Activated CD8-positive, alpha-beta T cell treated with anti-CD3 and anti-CD28 coated beads, Interleukin-2, amount 10 ng/mL, durations not matched to agents 7 days and 5 days (primary cell): Measurements from ENCODE around the gene CCDC40. TPM values are rescaled to one million over a fixed set of nuclear protein-coding genes. Genes with fewer than 3 reads are reported as not detected.

Source experiments
- ATAC-seq: fragments of 150-1000 bp; cut with Tn5 transposase; one replicate; pipeline ENCODE4 v1.10.0; 2021; ENCODE audit warnings: moderate library complexity
- CTCF ChIA-PET: fragments of 350-600 bp; sonication (Branson Sonifier 250); formaldehyde crosslinking; loops from one replicate; lab custom pipeline; 2021; ENCODE audit warnings: antibody characterized with exemption; lab: Charles Lee
- POLR2A ChIA-PET: fragments of 350-600 bp; sonication (Branson Sonifier 250); formaldehyde crosslinking; loops from one replicate; lab custom pipeline; 2021; ENCODE audit warnings: antibody characterized with exemption; lab: Charles Lee
- DNase-seq: peaks from one replicate; pipeline ENCODE4 v3.0.0-alpha.2; 2020
- H3K27ac Mint-ChIP-seq: one replicate; pipeline ENCODE4 v1.8.0; 2021; ENCODE audit warnings: mild to moderate bottlenecking, mixed read lengths
- H3K27me3 Mint-ChIP-seq: one replicate; pipeline ENCODE4 v1.8.0; 2021; ENCODE audit warnings: low read depth, mixed read lengths
- H3K36me3 Mint-ChIP-seq: one replicate; pipeline ENCODE4 v1.8.0; 2021; ENCODE audit warnings: low read depth, mixed read lengths
- H3K4me1 Mint-ChIP-seq: one replicate; pipeline ENCODE4 v1.8.0; 2021; ENCODE audit warnings: low read depth, mixed read lengths
- H3K4me3 Mint-ChIP-seq: one replicate; pipeline ENCODE4 v1.8.0; 2021; ENCODE audit warnings: mild to moderate bottlenecking, mixed read lengths
- H3K9me3 Mint-ChIP-seq: one replicate; pipeline ENCODE4 v1.8.0; 2022; ENCODE audit warnings: mixed read lengths; ENCODE audit not compliant: insufficient read depth
- total RNA-seq, 2 experiments: library from RNA; stranded (reverse); gene quantifications; one replicate each; pipeline ENCODE4 v1.2.3, GENCODE V29; 2021

CCDC40 gene
- total RNA-seq, 2 experiments from 2014 or later: not detected

GRCh38 chr17:80101011-80101945, 64.8 kb downstream of the CCDC40 start, which contains the start of gene GAA:
Gene GAA, plus strand, starts transcription at chr17:80101581. Its CDS starts 3,006 bp downstream, at chr17:80104587.
- no peaks in the 10 kb centered on the region for H3K36me3 Mint-ChIP-seq
- POLR2A ChIA-PET: interaction anchor here (0.6 to 2.1 kb wide), 8 partner anchors 45 to 179 kb away, joined by 3 to 11 read pairs (median 3); partner anchors contain the start of genes RNF213 and SGSH
- H3K4me3 Mint-ChIP-seq: peak within 1 kb of the TSS; percentile 89
- H3K27me3 Mint-ChIP-seq: peaks cover 6% of the 10 kb centered on the region
- CTCF ChIA-PET: interaction anchor here (0.6 to 3.4 kb wide), 50 partner anchors 8 to 681 kb away, joined by 3 to 51 read pairs (median 5); no protein-coding TSS in a partner anchor
- ATAC-seq (peak; percentile 90), DNase-seq (peak; percentile 89)
- peak within 1 kb of the TSS; percentile 86 for H3K27ac Mint-ChIP-seq
- H3K4me1 Mint-ChIP-seq: peaks cover 26% of the 10 kb centered on the region
- no peaks in the 10 kb centered on the region for H3K9me3 Mint-ChIP-seq

GRCh38 chr17:80101946-80102663, 65.7 kb downstream of the CCDC40 start:
- H3K36me3 Mint-ChIP-seq: no peaks in the 10 kb centered on the region
- peak overlapping the region; percentile 89 for H3K4me3 Mint-ChIP-seq
- no peaks in the 10 kb centered on the region for H3K9me3 Mint-ChIP-seq
- peak overlapping the region; percentile 86 for H3K27ac Mint-ChIP-seq
- peaks cover 6% of the 10 kb centered on the region for H3K27me3 Mint-ChIP-seq
- CTCF ChIA-PET: interaction anchor here (0.6 to 3.4 kb wide), 49 partner anchors 7 to 681 kb away, joined by 3 to 51 read pairs (median 5); no protein-coding TSS in a partner anchor
- DNase-seq (peak; percentile 32), ATAC-seq (peak; percentile 32)
- H3K4me1 Mint-ChIP-seq: peaks cover 26% of the 10 kb centered on the region
- POLR2A ChIA-PET: interaction anchor here (0.8 to 2.1 kb wide), 5 partner anchors 44 to 178 kb away, joined by 3 to 11 read pairs (median 3); partner anchors contain the start of gene SGSH

GRCh38 chr17:80102664-80103448, 66.4 kb downstream of the CCDC40 start:
- peak overlapping the region; percentile 31 for H3K27ac Mint-ChIP-seq
- DNase-seq (no peak), ATAC-seq (no peak)
- no peaks in the 10 kb centered on the region for H3K36me3 Mint-ChIP-seq
- ChIA-PET CTCF (interaction anchor here (1.4 kb wide), 1 partner anchor 63 kb away, joined by 5 read pairs; no protein-coding TSS in a partner anchor), POLR2A (no interaction called here)
- no peaks in the 10 kb centered on the region for H3K9me3 Mint-ChIP-seq
- peak overlapping the region; percentile 89 for H3K4me3 Mint-ChIP-seq
- peaks cover 6% of the 10 kb centered on the region for H3K27me3 Mint-ChIP-seq
- H3K4me1 Mint-ChIP-seq: peaks cover 26% of the 10 kb centered on the region

DNA sequence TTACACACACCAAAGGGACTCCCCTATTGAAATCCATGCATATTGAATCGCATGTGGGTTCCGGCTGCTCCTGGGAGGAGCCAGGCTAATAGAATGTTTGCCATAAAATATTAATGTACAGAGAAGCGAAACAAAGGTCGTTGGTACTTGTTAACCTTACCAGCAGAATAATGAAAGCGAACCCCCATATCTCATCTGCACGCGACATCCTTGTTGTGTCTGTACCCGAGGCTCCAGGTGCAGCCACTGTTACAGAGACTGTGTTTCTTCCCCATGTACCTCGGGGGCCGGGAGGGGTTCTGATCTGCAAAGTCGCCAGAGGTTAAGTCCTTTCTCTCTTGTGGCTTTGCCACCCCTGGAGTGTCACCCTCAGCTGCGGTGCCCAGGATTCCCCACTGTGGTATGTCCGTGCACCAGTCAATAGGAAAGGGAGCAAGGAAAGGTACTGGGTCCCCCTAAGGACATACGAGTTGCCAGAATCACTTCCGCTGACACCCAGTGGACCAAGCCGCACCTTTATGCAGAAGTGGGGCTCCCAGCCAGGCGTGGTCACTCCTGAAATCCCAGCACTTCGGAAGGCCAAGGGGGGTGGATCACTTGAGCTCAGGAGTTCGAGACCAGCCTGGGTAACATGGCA, 67.1 kb downstream of the CCDC40 start:
- Mint-ChIP-seq H3K4me3 (peak overlapping the region; percentile 34), H3K9me3 (no peaks in the 10 kb centered on the region), H3K27ac (no peak overlapping the region), H3K27me3 (peaks cover 6% of the 10 kb centered on the region), H3K36me3 (no peaks in the 10 kb centered on the region), H3K4me1 (peaks cover 26% of the 10 kb centered on the region)
- no peak for DNase-seq
- ChIA-PET POLR2A (interaction anchor here (0.6 kb wide), 1 partner anchor 184 kb away, joined by 3 read pairs; no protein-coding TSS in a partner anchor), CTCF (no interaction called here)
- ATAC-seq: no peak

DNA sequence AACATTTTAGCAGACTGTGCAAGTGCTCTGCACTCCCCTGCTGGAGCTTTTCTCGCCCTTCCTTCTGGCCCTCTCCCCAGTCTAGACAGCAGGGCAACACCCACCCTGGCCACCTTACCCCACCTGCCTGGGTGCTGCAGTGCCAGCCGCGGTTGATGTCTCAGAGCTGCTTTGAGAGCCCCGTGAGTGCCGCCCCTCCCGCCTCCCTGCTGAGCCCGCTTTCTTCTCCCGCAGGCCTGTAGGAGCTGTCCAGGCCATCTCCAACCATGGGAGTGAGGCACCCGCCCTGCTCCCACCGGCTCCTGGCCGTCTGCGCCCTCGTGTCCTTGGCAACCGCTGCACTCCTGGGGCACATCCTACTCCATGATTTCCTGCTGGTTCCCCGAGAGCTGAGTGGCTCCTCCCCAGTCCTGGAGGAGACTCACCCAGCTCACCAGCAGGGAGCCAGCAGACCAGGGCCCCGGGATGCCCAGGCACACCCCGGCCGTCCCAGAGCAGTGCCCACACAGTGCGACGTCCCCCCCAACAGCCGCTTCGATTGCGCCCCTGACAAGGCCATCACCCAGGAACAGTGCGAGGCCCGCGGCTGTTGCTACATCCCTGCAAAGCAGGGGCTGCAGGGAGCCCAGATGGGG, 68.0 kb downstream of the CCDC40 start:
- ChIA-PET CTCF (no interaction called here), POLR2A (interaction anchor here (0.6 kb wide), 1 partner anchor 185 kb away, joined by 3 read pairs; no protein-coding TSS in a partner anchor)
- peaks cover 6% of the 10 kb centered on the region for H3K27me3 Mint-ChIP-seq
- no peak overlapping the region for H3K27ac Mint-ChIP-seq
- ATAC-seq (no peak), DNase-seq (no peak)
- H3K9me3 Mint-ChIP-seq: no peaks in the 10 kb centered on the region
- H3K4me1 Mint-ChIP-seq: peaks cover 25% of the 10 kb centered on the region
- no peaks in the 10 kb centered on the region for H3K36me3 Mint-ChIP-seq
- H3K4me3 Mint-ChIP-seq: no peak overlapping the region

DNA sequence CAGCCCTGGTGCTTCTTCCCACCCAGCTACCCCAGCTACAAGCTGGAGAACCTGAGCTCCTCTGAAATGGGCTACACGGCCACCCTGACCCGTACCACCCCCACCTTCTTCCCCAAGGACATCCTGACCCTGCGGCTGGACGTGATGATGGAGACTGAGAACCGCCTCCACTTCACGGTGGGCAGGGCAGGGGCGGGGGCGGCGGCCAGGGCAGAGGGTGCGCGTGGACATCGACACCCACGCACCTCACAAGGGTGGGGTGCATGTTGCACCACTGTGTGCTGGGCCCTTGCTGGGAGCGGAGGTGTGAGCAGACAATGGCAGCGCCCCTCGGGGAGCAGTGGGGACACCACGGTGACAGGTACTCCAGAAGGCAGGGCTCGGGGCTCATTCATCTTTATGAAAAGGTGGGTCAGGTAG, 68.5 kb downstream of the CCDC40 start:
- Mint-ChIP-seq H3K4me3 (no peak overlapping the region), H3K4me1 (peaks cover 20% of the 10 kb centered on the region), H3K27ac (no peak overlapping the region), H3K27me3 (peaks cover 4% of the 10 kb centered on the region), H3K36me3 (no peaks in the 10 kb centered on the region), H3K9me3 (no peaks in the 10 kb centered on the region)
- DNase-seq (no peak), ATAC-seq (no peak)
- CTCF ChIA-PET: no interaction called here
- POLR2A ChIA-PET: no interaction called here

GRCh38 chr17:80105762-80106161, 69.3 kb downstream of the CCDC40 start:
- ATAC-seq (no peak), DNase-seq (no peak)
- Mint-ChIP-seq H3K36me3 (no peaks in the 10 kb centered on the region), H3K4me1 (peaks cover 12% of the 10 kb centered on the region), H3K4me3 (no peak overlapping the region), H3K9me3 (no peaks in the 10 kb centered on the region), H3K27ac (no peak overlapping the region), H3K27me3 (no peaks in the 10 kb centered on the region)
- ChIA-PET CTCF (no interaction called here), POLR2A (no interaction called here)

DNA sequence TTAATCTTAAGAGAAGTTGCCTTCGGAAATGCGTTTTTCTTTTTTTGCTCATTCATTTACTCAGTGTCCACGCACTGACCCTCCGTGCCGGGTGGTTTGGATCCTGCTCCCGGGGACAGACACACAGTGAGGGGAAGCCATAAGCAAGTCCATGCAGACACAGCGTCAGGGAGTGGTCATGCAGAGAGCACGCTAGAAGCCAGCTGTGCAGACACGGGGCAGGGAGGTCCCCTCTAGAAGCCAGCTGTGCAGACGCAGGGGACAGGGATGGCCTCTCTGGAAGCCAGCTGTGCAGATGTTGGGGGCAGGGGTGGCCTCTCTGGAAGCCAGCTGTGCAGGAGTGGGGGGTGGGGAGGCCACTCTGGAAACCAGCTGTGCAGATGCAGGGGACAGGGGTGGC, 69.7 kb downstream of the CCDC40 start:
- POLR2A ChIA-PET: no interaction called here
- CTCF ChIA-PET: no interaction called here
- H3K4me3 Mint-ChIP-seq: no peak overlapping the region
- H3K27ac Mint-ChIP-seq: no peak overlapping the region
- no peaks in the 10 kb centered on the region for H3K27me3 Mint-ChIP-seq
- DNase-seq: no peak
- no peaks in the 10 kb centered on the region for H3K9me3 Mint-ChIP-seq
- no peak for ATAC-seq
- peaks cover 9% of the 10 kb centered on the region for H3K4me1 Mint-ChIP-seq
- no peaks in the 10 kb centered on the region for H3K36me3 Mint-ChIP-seq

DNA sequence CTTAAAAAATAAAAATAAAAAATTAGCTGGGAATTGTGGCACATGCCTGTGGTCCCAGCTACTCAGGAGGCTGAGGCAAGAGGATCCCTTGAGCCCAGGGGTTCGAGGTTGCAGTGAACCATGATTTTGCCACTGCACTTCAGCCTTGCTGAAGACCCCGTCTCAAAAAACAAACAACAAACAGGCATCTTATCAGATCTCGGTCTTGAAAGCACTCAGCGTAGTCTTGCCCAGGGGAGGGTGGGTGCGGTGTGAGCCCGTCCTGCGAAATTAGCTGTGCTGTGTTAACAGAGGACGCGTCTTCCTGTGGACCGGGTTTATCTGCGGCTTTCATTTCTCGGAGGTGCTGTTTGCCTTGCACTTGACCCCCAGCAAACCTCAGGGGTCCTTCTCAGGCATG, 70.3 kb downstream of the CCDC40 start:
- Mint-ChIP-seq H3K9me3 (no peaks in the 10 kb centered on the region), H3K4me3 (no peak overlapping the region), H3K4me1 (peaks cover 9% of the 10 kb centered on the region), H3K27ac (no peak overlapping the region), H3K27me3 (no peaks in the 10 kb centered on the region), H3K36me3 (no peaks in the 10 kb centered on the region)
- ChIA-PET POLR2A (no interaction called here), CTCF (no interaction called here)
- DNase-seq: no peak
- no peak for ATAC-seq

- no peak for DNase-seq
- no peak overlapping the region for H3K27ac Mint-ChIP-seq
- H3K36me3 Mint-ChIP-seq: no peaks in the 10 kb centered on the region
- H3K9me3 Mint-ChIP-seq: no peaks in the 10 kb centered on the region
- ATAC-seq: no peak
- peaks cover 4% of the 10 kb centered on the region for H3K4me1 Mint-ChIP-seq
- H3K4me3 Mint-ChIP-seq: no peak overlapping the region
- ChIA-PET POLR2A (no interaction called here), CTCF (interaction anchor here (1.0 kb wide), 1 partner anchor 144 kb away, joined by 3 read pairs; no protein-coding TSS in a partner anchor)
- H3K27me3 Mint-ChIP-seq: no peaks in the 10 kb centered on the region
Observed at GRCh38 chr17:80107231-80108021, 71.0 kb downstream of the CCDC40 start.
